KMS-11 (cell line): Measurements from ENCODE around the gene GP1BB.

Experiments used
- H2AFZ ChIP-seq: fragments of 200-600 bp; sonication (generic); 2 replicates; pipeline ENCODE4 v1.6.1; 2016; ENCODE audit warnings: antibody characterized with exemption, mixed run types, low read depth
- H3K27ac ChIP-seq: fragments of 200-600 bp; sonication (generic); 2 replicates; pipeline ENCODE4 v1.6.1; 2016; ENCODE audit warnings: mild to moderate bottlenecking, mixed run types
- H3K27me3 ChIP-seq: fragments of 200-600 bp; sonication (generic); 2 replicates; pipeline ENCODE4 v1.6.1; 2017; ENCODE audit warnings: mild to moderate bottlenecking, low read depth, mixed run types, moderate library complexity; ENCODE audit not compliant: insufficient read depth
- H3K36me3 ChIP-seq: fragments of 200-600 bp; sonication (generic); 2 replicates; pipeline ENCODE4 v1.6.1; 2017; ENCODE audit warnings: mild to moderate bottlenecking, mixed run types; ENCODE audit not compliant: insufficient read depth
- H3K4me1 ChIP-seq: fragments of 200-600 bp; sonication (generic); 2 replicates; pipeline ENCODE4 v1.6.1; 2016; ENCODE audit warnings: mild to moderate bottlenecking, low read depth, mixed run types; ENCODE audit not compliant: poor library complexity, severe bottlenecking
- H3K4me2 ChIP-seq: fragments of 200-600 bp; sonication (generic); 2 replicates; pipeline ENCODE4 v1.7.0; 2016; ENCODE audit warnings: mild to moderate bottlenecking, mixed run types
- H3K4me3 ChIP-seq: fragments of 200-600 bp; sonication (generic); IDR thresholded peaks from 2 replicates; pipeline ENCODE4 v1.6.1; 2017; ENCODE audit warnings: low read depth, low read length, mixed read lengths; ENCODE audit not compliant: insufficient read depth
- H3K79me2 ChIP-seq: fragments of 200-600 bp; sonication (generic); 2 replicates; pipeline ENCODE4 v1.6.1; 2016; ENCODE audit warnings: low read depth, mixed run types; ENCODE audit not compliant: insufficient read depth
- H3K9ac ChIP-seq: fragments of 200-600 bp; sonication (generic); 2 replicates; pipeline ENCODE4 v1.6.1; 2016; ENCODE audit warnings: mild to moderate bottlenecking, mixed run types
- H4K20me1 ChIP-seq: fragments of 200-600 bp; sonication (generic); 2 replicates; pipeline ENCODE4 v1.6.1; 2016; ENCODE audit warnings: mild to moderate bottlenecking, mixed run types; ENCODE audit not compliant: insufficient read depth
- CTCF ChIP-seq: fragments of 200-600 bp; sonication (generic); conservative IDR thresholded peaks from 2 replicates; pipeline ENCODE4 v1.6.1; 2017; ENCODE audit warnings: low read depth, mild to moderate bottlenecking, antibody characterized with exemption, low read length, moderate library complexity, mixed read lengths

GP1BB gene

GRCh38 chr22:19680911-19681862 is 42.2 kb upstream of the GP1BB start:
- Histone ChIP-seq H3K4me2 (no peak overlapping the region), H3K27ac (no peak overlapping the region), H3K4me1 (no peaks in the 10 kb centered on the region), H4K20me1 (no peaks in the 10 kb centered on the region), H3K4me3 (no peak overlapping the region), H3K79me2 (no peaks in the 10 kb centered on the region), H3K36me3 (no peaks in the 10 kb centered on the region), H2AFZ (no peak overlapping the region), H3K9ac (no peak overlapping the region), H3K27me3 (no peaks in the 10 kb centered on the region)
- TF ChIP-seq CTCF = no peak

- Histone ChIP-seq H3K9ac (no peak overlapping the region), H3K27ac (no peak overlapping the region), H3K36me3 (no peaks in the 10 kb centered on the region), H3K27me3 (no peaks in the 10 kb centered on the region), H2AFZ (no peak overlapping the region), H3K4me1 (no peaks in the 10 kb centered on the region), H4K20me1 (no peaks in the 10 kb centered on the region), H3K4me3 (no peak overlapping the region), H3K79me2 (no peaks in the 10 kb centered on the region), H3K4me2 (no peak overlapping the region)
- TF ChIP-seq CTCF = no peak
Observed at GRCh38 chr22:19681863-19682245, 41.5 kb upstream of the GP1BB start.

- Histone ChIP-seq H3K4me2 (no peak overlapping the region), H3K27me3 (no peaks in the 10 kb centered on the region; the same call in 1 of the 2 replicates), H3K4me1 (no peaks in the 10 kb centered on the region), H3K4me3 (no peak overlapping the region), H3K79me2 (no peaks in the 10 kb centered on the region), H3K36me3 (no peaks in the 10 kb centered on the region), H2AFZ (no peak overlapping the region), H3K27ac (no peak overlapping the region), H4K20me1 (no peaks in the 10 kb centered on the region), H3K9ac (no peak overlapping the region)
- no peak for TF ChIP-seq CTCF
Observed at GRCh38 chr22:19686946-19687345, 36.4 kb upstream of the GP1BB start.

GRCh38 chr22:19687561-19688300 is 35.6 kb upstream of the GP1BB start:
- H3K79me2 ChIP-seq = no peaks in the 10 kb centered on the region
- H3K4me2 ChIP-seq = no peak overlapping the region
- no peak overlapping the region for H3K4me3 ChIP-seq
- no peak overlapping the region for H3K9ac ChIP-seq
- no peak for TF ChIP-seq CTCF
- H2AFZ ChIP-seq = no peak overlapping the region
- H3K27me3 ChIP-seq = no peaks in the 10 kb centered on the region; the same call in 1 of the 2 replicates
- H3K27ac ChIP-seq = no peak overlapping the region
- H3K4me1 ChIP-seq = no peaks in the 10 kb centered on the region
- H4K20me1 ChIP-seq = no peaks in the 10 kb centered on the region
- H3K36me3 ChIP-seq = no peaks in the 10 kb centered on the region
